PC-3 (cell line): ENCODE data around the gene MT1H. TPM values are rescaled to one million over a fixed set of nuclear protein-coding genes. Genes with fewer than 3 reads are reported as not detected.

Experiments
- ATAC-seq: fragments of 200-7000 bp; cut with Tn5 transposase; 2 replicates; pipeline ENCODE4 v1.9.1; 2020; ENCODE audit warnings: mild to moderate bottlenecking, moderate library complexity
- BruUV-seq: library from RNA; stranded (reverse); fragments of 400-500 nt; replicated peaks from 2 replicates; lab custom pipeline; 2021; lab: Mats Ljungman, UMichigan
- CTCF ChIA-PET: fragments of 300-600 bp; sonication (Branson Sonifier 250); formaldehyde crosslinking; loops from one replicate; lab custom pipeline; 2022; ENCODE audit warnings: antibody characterized with exemption; lab: Charles Lee
- POLR2A ChIA-PET: fragments of 300-600 bp; sonication (Branson Sonifier 250); formaldehyde crosslinking; loops from one replicate; lab custom pipeline; 2022; ENCODE audit warnings: antibody characterized with exemption; ENCODE audit not compliant: unreplicated experiment; lab: Charles Lee
- DNase-seq: peaks from one replicate; pipeline ENCODE4 v3.0.0-alpha.2; 2015
- H2AFZ ChIP-seq: fragments of 300-600 bp; sonication (generic); 2 replicates; pipeline ENCODE4 v1.6.0; 2016; ENCODE audit warnings: antibody characterized with exemption, low read length
- H3F3A ChIP-seq: fragments of 300-600 bp; sonication (generic); one replicate; pipeline ENCODE4 v1.6.0; 2017; ENCODE audit warnings: antibody characterized with exemption, low read length, control low read depth, mild to moderate bottlenecking; ENCODE audit not compliant: unreplicated experiment
- H3K27ac ChIP-seq: fragments of 300-600 bp; sonication (generic); 2 replicates; pipeline ENCODE4 v1.5.1; 2016; ENCODE audit warnings: mild to moderate bottlenecking, low read length
- H3K27me3 ChIP-seq: fragments of 300-600 bp; sonication (generic); 2 replicates; pipeline ENCODE4 v1.6.1; 2016; ENCODE audit warnings: low read length, mixed read lengths
- H3K36me3 ChIP-seq: fragments of 300-600 bp; sonication (generic); 2 replicates; pipeline ENCODE4 v1.6.1; 2016; ENCODE audit warnings: low read depth, mixed run types, low read length, mixed read lengths
- H3K4me1 ChIP-seq: fragments of 300-600 bp; sonication (generic); 2 replicates; pipeline ENCODE4 v1.5.1; 2016; ENCODE audit warnings: low read length; ENCODE audit not compliant: insufficient read depth
- H3K4me2 ChIP-seq: fragments of 300-600 bp; sonication (generic); 2 replicates; pipeline ENCODE4 v1.6.0; 2016; ENCODE audit warnings: low read length
- H3K4me3 ChIP-seq: fragments of 300-600 bp; sonication (generic); 2 replicates; pipeline ENCODE4 v1.5.1; 2016; ENCODE audit warnings: mild to moderate bottlenecking, low read length, mixed read lengths
- H3K79me2 ChIP-seq: fragments of 300-600 bp; sonication (generic); 2 replicates; pipeline ENCODE4 v1.6.1; 2017; ENCODE audit warnings: low read length, mixed read lengths
- H3K9ac ChIP-seq: fragments of 300-600 bp; sonication (generic); 2 replicates; pipeline ENCODE4 v1.6.0; 2016; ENCODE audit warnings: mild to moderate bottlenecking, low read length
- H3K9me2 ChIP-seq: fragments of 300-600 bp; sonication (generic); replicated peaks from 2 replicates; pipeline ENCODE4 v1.6.1; 2016; ENCODE audit warnings: mixed run types, low read length, mixed read lengths
- H3K9me3 ChIP-seq: fragments of 300-600 bp; sonication (generic); 2 replicates; pipeline ENCODE4 v1.6.1; 2016; ENCODE audit warnings: low read length, mixed read lengths
- H4K20me1 ChIP-seq: fragments of 300-600 bp; sonication (generic); 2 replicates; pipeline ENCODE4 v1.6.1; 2016; ENCODE audit warnings: low read length, mixed read lengths
- EZH2 ChIP-seq: fragments of 300-600 bp; sonication (generic); IDR thresholded peaks from one replicate; pipeline ENCODE4 v1.6.1; 2017; ENCODE audit warnings: antibody characterized with exemption, mild to moderate bottlenecking, low read length; ENCODE audit not compliant: unreplicated experiment
- EZH2phosphoT487 ChIP-seq: fragments of 300-600 bp; sonication (generic); IDR thresholded peaks from 2 replicates; pipeline ENCODE4 v1.6.1; 2018; ENCODE audit warnings: mild to moderate bottlenecking, antibody characterized with exemption, low read length, borderline replicate concordance
- intact Hi-C: fragments of 100-400 bp; cut with micrococcal nuclease; formaldehyde crosslinking; loops from 2 replicates; pipeline ENCODE4 v1.9.0; 2023
- total RNA-seq: library from RNA; depleted of rRNA; stranded (reverse); fragments of >200 nt; gene quantifications from 2 replicates; pipeline ENCODE4 v1.2.3, GENCODE V29; 2014
- TF ChIP-seq, protein P1 (sequence below): fragments of 300-600 bp; sonication (generic); conservative IDR thresholded peaks from 2 replicates; pipeline ENCODE4 v1.5.1; 2017; ENCODE audit warnings: antibody characterized with exemption, low read depth, mild to moderate bottlenecking, low read length

Gene MT1H
- total RNA-seq, 1 experiment from 2014 or later: not detected

- no peaks in the 10 kb centered on the region for H3K36me3 ChIP-seq
- peaks cover 20% of the 10 kb centered on the region for H3K4me1 ChIP-seq
- no peaks in the 10 kb centered on the region for H3K9me3 ChIP-seq
- no peaks in the 10 kb centered on the region for H3K27me3 ChIP-seq
- H3K4me2 ChIP-seq: no peak overlapping the region
- DNase-seq (peak; percentile 91), ATAC-seq (peak; percentile 83)
- ChIA-PET CTCF (no interaction called here), POLR2A (no interaction called here)
- intact Hi-C loops: no loop called here
- no peak overlapping the region for H3K27ac ChIP-seq
- no peak for TF ChIP-seq EZH2
- TF ChIP-seq EZH2phosphoT487: no peak
- TF ChIP-seq, protein P1, sequence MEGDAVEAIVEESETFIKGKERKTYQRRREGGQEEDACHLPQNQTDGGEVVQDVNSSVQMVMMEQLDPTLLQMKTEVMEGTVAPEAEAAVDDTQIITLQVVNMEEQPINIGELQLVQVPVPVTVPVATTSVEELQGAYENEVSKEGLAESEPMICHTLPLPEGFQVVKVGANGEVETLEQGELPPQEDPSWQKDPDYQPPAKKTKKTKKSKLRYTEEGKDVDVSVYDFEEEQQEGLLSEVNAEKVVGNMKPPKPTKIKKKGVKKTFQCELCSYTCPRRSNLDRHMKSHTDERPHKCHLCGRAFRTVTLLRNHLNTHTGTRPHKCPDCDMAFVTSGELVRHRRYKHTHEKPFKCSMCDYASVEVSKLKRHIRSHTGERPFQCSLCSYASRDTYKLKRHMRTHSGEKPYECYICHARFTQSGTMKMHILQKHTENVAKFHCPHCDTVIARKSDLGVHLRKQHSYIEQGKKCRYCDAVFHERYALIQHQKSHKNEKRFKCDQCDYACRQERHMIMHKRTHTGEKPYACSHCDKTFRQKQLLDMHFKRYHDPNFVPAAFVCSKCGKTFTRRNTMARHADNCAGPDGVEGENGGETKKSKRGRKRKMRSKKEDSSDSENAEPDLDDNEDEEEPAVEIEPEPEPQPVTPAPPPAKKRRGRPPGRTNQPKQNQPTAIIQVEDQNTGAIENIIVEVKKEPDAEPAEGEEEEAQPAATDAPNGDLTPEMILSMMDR: no peak
- H3F3A ChIP-seq: no peaks in the 10 kb centered on the region
- H4K20me1 ChIP-seq: no peaks in the 10 kb centered on the region
- H3K4me3 ChIP-seq: no peak overlapping the region
- no peaks in the 10 kb centered on the region for H3K79me2 ChIP-seq
- no peaks in the 10 kb centered on the region for H3K9me2 ChIP-seq
- BruUV-seq: no TSS peak
- no peak overlapping the region for H3K9ac ChIP-seq
- H2AFZ ChIP-seq: no peak overlapping the region
Measured at GRCh38 chr16:56691885-56692284, 22.3 kb downstream of the MT1H start.

GRCh38 chr16:56695246-56695645 lies 25.6 kb downstream of the MT1H start:
- H3K4me3 ChIP-seq: no peak overlapping the region
- no peak for DNase-seq
- H3K79me2 ChIP-seq: no peaks in the 10 kb centered on the region
- no peaks in the 10 kb centered on the region for H3K36me3 ChIP-seq
- ATAC-seq: no peak
- no peaks in the 10 kb centered on the region for H3K9me2 ChIP-seq
- H2AFZ ChIP-seq: no peak overlapping the region
- H3K9ac ChIP-seq: no peak overlapping the region
- no TSS peak for BruUV-seq
- ChIA-PET POLR2A (no interaction called here), CTCF (no interaction called here)
- TF ChIP-seq, protein P1: no peak
- TF ChIP-seq EZH2 (no peak), EZH2phosphoT487 (no peak)
- H3K4me1 ChIP-seq: peaks cover 16% of the 10 kb centered on the region
- no peaks in the 10 kb centered on the region for H3F3A ChIP-seq
- H3K27me3 ChIP-seq: no peaks in the 10 kb centered on the region
- no peaks in the 10 kb centered on the region for H4K20me1 ChIP-seq
- intact Hi-C loops: no loop called here
- no peak overlapping the region for H3K4me2 ChIP-seq
- H3K9me3 ChIP-seq: no peaks in the 10 kb centered on the region
- H3K27ac ChIP-seq: no peak overlapping the region

DNA sequence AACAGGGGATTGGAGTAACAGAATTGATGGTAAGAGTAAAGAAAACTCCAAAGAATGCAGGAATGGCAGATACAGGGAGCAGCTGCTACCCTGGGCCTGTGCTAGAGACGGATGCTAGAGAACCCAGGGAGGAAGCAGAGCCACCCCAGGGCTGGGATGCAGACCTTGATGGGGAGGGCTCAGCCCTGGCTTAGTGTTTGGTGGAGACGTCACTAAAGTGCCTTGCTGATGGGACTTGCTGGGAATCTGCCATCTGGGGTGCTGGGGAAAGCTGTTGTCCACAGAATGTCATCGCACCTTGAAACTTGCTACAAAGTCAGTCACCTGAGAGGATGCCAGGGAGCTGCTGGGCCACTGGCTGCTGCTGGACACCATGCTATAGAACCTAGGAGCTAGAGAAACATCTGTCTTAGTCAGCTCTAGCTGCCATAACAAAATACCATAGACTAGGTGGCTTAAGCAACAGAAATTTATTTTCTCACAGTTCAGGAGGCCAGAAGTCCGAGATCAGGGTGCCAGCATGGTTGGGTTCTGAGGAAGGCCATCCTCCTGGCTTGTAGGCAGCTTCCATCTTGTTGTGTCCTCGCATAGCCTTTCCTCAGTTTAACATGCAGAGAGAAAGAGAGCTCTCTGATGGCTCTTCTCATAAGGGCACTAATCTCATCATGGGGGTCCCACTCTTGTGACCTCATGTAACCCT lies 28.0 kb downstream of the MT1H start:
- Histone ChIP-seq H3K4me3 (no peak overlapping the region), H3K9me2 (no peaks in the 10 kb centered on the region), H3F3A (no peaks in the 10 kb centered on the region), H2AFZ (no peak overlapping the region), H3K36me3 (no peaks in the 10 kb centered on the region), H3K27ac (no peak overlapping the region), H3K27me3 (no peaks in the 10 kb centered on the region), H3K9me3 (no peaks in the 10 kb centered on the region), H3K4me1 (peaks cover 12% of the 10 kb centered on the region), H3K4me2 (no peak overlapping the region), H3K79me2 (no peaks in the 10 kb centered on the region), H4K20me1 (no peaks in the 10 kb centered on the region), H3K9ac (no peak overlapping the region)
- no peak for ATAC-seq
- ChIA-PET CTCF (no interaction called here), POLR2A (no interaction called here)
- intact Hi-C loops: no loop called here
- no TSS peak for BruUV-seq
- TF ChIP-seq, protein P1: no peak
- TF ChIP-seq EZH2phosphoT487 (no peak), EZH2 (no peak)
- no peak for DNase-seq
